ENCODE results near the gene IL37.

DNA sequence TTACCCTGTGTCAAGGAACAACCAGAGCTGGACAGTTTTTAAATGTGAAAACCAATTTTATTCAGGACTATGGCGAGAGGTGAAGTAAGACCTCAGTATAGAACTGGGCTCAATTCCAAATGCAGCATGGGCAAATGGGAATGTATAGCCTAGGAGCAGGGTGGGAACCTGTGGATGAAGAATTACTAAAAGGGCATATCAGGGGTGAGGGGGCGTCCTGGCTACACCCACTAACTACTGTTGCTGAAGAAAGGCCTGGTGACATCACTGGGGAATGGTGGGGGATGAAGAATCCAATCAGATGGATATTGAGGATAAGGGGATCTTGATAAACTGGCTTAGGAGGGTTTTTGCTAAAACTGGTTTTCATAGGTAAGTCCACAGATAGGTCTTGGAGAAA, 27.3 kb upstream of the IL37 start:
- TF ChIP-seq CTCF (IDR thresholded peaks at IDR 0.05), result no peak
- no peak for TF ChIP-seq EP300 (IDR thresholded peaks at IDR 0.05)
- TF ChIP-seq POLR2A (IDR thresholded peaks at IDR 0.05), result no peak
